G401 (cell line): ENCODE measurements around the gene C1QTNF8. TPM values are rescaled to one million over a fixed set of nuclear protein-coding genes. Genes with fewer than 3 reads are reported as not detected.

Experiments used
- DNase-seq: peaks from one replicate; pipeline ENCODE4 v3.0.0-alpha.2; 2015; ENCODE audit warnings: low spot score
- in situ Hi-C: cut with HindIII; loops from 2 replicates; pipeline ENCODE4 v1.10.0; 2016; ENCODE audit warnings: low sequenced_read_pairs, mixed read lengths
- total RNA-seq: library from RNA; depleted of rRNA; stranded (reverse); fragments of >200 nt; shearing (Covaris generic); gene quantifications from 2 replicates; pipeline ENCODE4 v1.2.3, GENCODE V29; 2014; rRNA removed

Gene C1QTNF8
- 1.5 and 2.6 TPM in 2 replicates for total RNA-seq

DNA sequence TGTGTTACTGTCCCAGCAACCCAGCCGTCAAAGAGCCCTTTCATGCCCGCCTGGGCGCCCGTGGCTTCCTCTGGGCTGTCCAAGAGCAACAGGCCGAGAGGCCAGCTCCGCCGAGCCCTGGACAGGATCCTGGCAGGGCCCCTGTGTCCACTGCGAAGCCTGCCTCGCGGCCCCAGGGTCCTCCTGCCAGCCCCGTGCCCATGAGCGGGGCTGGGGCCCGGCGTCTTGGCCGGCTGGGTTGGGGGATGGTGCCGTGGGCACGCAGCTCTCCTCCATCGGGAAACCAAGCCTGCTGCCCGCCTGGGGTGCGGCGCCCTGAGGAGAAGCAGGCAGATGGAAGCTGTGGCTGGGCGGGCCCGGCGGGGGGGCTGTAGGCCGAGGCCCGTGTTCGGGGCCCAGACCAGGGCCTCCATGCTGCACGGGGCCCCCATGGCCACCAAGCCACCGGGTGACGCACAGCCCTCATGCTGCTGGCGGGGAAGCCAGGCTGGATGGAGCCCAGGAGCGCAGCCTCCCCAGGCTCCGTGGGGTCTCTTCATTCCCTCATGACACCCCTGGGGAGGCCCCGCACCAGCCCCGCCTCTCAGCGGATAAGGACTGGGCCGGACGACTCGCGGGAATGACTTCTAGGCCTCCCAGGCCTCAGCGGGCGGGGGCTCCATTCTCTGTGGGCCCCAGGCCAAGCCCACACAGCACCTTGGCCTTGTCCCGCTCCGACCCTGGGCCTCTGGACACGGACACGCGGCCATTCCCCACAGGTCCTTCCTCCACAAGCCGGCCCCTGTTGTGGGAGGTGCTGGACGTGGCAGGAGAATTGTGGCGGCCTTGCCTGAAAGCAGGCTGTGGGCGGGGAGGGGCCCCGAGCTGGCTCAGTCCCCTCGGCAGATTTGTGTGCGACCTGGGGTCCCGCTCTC, at the start of gene C1QTNF8:
Gene C1QTNF8, minus strand, starts transcription at position 76 of the 914 bp plus-strand sequence. CDS start 1,322 bp downstream, outside the sequence.
- DNase-seq: no peak
- in situ Hi-C loops: no loop called here

GRCh38 chr16:1145383-1146100, 49.5 kb upstream of the C1QTNF8 start:
- in situ Hi-C loops: no loop called here

GRCh38 chr16:1144476-1145382, 48.7 kb upstream of the C1QTNF8 start:
- peak; percentile 55 for DNase-seq
- in situ Hi-C loops: no loop called here

More at GRCh38 chr16:1145383-1146100, 49.5 kb upstream of the C1QTNF8 start:
- DNase-seq: no peak

- DNase-seq: no peak
- in situ Hi-C loops: no loop called here
Measured at GRCh38 chr16:1143761-1144450, 47.9 kb upstream of the C1QTNF8 start.

DNA sequence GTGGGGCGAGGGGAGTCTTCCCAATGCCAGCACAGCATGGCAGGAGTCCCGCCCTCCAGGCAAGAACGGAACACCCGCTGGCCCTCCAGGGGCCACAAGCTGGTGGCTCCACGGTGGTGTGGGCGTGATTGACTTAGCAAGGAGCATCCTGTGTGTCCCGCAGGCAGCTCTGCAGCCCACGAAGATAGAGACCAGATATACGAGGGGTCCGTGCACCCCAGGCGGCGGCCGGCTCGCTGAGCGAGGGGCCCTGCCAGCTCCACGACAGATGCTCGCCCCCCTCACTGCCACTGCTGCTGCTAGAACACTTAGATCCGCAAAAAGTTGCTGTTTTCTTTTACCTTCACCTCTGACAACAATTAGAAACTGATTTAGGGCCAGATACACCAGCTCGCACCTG, 46.9 kb upstream of the C1QTNF8 start:
- in situ Hi-C loops: no loop called here
- no peak for DNase-seq

DNA sequence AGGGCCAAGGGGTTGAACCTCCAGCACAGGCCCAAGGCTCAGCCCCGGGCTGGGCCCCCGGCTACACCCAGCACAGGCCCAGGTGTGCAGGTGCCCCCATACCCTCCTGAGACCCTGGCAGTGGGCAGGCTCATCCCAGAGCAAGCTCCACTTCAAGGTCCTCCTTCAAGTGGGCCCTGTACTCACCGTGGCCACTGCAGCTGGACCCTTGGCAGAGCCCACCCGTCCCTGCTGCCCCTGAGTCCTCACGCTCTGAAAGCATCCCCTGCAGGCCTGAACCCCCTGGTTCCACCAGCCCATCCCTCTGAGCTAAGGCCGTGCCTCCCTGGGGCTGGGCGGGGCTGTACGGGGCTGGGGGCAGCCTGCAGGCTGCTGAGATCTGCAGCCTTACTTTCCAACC, 45.7 kb upstream of the C1QTNF8 start:
- in situ Hi-C loops: no loop called here
- DNase-seq: no peak

GRCh38 chr16:1141191-1141590, 45.1 kb upstream of the C1QTNF8 start:
- in situ Hi-C loops: no loop called here
- no peak for DNase-seq

- in situ Hi-C loops: no loop called here
- no peak for DNase-seq
Measured at GRCh38 chr16:1140582-1141162, 44.6 kb upstream of the C1QTNF8 start.

DNA sequence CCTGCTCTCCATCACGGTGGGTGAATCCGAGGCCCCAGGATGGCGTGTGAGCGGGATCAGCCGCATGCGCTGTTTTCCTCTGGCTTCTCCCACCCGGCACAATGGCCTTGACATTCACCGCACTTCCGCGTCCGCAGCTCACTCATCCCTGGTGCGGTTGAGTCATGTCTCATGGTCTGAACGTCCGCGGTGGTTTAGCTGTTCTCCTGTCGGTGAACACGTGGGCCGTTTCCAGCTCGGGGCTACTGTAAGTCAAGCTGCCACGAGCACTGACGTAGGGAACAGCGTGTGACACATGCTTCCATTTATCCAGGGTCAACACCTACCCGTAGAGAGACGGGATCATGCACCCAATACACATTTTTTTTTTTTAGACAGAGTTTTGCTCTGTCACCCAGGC, 41.6 kb upstream of the C1QTNF8 start:
- in situ Hi-C loops: no loop called here
- DNase-seq: no peak

GRCh38 chr16:1135459-1135825, 39.4 kb upstream of the C1QTNF8 start:
- DNase-seq: no peak
- in situ Hi-C loops: no loop called here

DNA sequence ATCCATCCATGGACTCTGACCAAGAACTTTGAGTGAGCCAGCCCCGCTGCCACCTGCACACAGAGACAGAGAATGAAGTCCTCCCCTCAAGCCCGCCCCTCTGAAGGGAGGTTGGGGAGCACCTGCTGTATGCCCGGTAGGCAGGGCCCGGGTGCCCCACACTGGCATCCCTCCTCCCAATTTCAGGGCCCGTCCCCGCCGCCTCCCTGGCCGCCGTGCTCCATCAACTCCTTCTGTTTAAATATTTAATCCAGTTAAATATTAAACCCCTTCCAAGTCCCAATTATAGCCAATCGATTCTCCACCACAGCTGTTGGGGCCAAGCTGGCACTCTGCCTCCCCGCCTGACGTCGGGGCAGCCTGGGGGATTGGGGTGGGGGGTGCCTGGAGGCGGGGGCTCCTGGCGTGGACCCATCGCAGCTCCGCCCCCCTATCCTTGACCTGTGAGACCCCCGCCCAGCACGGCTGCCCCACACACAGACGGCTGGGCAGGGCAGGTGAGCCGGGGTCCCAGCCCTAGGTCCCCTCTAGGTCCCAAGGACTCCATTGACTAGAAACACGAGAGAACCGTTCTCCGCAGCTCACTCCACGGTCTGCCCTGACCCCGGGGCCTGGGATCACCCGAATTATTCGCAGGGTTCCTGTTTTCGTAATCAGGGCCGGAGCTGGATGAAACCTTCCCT, 38.9 kb upstream of the C1QTNF8 start:
- no peak for DNase-seq
- in situ Hi-C loops: no loop called here

GRCh38 chr16:1133810-1134520, 37.9 kb upstream of the C1QTNF8 start:
- no peak for DNase-seq
- in situ Hi-C loops: no loop called here

DNA sequence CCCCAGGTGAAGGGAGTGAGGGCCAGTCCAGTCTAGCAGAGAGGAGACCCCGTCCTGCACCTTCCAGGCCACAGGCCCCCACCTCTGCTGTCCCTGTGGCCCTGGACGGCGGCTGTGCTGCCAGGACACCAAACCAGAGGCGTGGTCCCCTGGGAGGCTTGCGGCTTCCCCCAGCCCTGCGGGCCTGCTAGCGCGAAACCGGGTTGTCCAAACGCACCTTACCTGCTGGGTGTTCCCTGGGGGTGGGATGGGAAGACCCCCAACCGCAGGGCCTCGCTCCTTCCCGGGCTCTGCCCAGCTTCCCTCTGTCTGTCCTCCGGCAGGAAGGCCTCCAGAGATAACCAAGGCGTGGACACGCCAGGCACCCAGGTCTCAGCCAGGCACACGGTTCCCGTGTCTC, 37.2 kb upstream of the C1QTNF8 start:
- DNase-seq: no peak
- in situ Hi-C loops: no loop called here

DNA sequence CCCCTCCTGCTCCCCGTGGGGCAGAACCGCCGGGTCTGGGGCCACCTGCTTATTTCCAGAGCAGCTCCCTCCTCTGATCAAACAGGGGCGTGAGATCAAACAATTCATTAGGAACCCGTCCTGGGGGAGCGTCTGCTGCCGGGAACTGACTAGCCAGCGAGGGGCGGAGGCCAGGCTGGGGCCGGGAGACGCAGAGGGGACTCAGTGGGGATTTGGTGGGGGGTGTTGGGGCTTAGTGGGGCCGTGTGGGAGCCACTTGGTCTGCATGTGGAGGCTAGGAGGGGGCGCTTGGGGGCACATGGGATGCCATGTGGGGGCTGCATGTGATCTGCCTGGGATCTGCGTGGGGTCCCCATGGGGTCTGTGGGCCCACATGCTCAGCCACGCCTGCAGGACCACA, 36.4 kb upstream of the C1QTNF8 start:
- DNase-seq: no peak
- in situ Hi-C loops: no loop called here

DNA sequence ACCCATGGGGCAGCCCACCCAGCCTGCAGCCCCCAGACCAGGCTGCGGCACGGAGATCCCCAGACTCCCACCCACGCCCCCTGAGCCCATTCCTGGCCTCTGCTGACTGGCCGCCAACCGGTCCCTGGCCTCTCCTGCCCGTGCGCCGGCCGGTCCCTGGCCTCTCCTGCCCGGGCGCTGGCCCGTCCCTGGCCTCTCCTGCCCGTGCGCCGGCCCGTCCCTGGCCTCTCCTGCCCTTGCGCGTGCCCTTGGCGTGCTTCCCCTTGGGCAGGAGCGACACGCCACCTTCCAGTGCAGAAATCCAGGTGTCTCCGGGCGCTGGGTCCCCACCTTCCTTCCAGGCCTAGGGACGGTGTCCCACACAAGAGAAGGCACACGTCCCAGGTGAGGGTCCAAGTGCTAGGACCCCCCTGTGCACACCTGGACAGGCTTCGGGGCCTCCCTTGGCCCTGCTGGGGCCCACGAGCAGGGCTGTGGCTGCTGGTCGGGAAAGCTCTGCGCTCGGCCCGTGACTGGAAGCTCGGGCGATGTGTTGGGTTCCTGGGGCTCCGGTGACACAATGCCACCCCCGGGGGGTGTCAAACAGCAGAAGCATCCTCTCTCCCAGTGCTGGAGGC, 35.4 kb upstream of the C1QTNF8 start:
- in situ Hi-C loops: no loop called here
- no peak for DNase-seq

DNA sequence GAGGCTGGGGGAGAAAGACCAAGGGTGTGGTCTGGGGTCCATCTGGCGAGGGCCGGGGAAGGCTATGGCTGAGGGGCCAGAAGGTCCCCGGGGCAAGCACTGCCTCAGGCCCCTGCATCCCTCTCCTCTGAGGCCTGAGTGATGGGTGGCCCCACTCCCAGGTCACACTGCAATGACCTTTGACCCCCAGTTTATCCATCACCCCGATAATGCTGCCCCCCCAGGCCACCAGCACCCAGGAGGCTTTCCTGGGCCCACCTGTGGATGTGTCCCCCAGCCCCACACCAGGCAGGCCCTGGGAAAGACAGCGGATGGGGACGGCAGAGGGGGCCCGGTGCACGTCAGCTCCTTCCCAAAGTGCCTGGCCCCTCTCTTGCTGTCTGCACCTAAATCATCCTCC, 34.3 kb upstream of the C1QTNF8 start:
- in situ Hi-C loops: no loop called here
- no peak for DNase-seq
